Measurements from ENCODE around the gene FCER2. TPM values are rescaled to one million over a fixed set of nuclear protein-coding genes. Genes with fewer than 3 reads are reported as not detected.

Gene FCER2
- total and polyA plus RNA-seq, 8 donors, result 0.48 to 1.5 TPM; not detected in 6

DNA sequence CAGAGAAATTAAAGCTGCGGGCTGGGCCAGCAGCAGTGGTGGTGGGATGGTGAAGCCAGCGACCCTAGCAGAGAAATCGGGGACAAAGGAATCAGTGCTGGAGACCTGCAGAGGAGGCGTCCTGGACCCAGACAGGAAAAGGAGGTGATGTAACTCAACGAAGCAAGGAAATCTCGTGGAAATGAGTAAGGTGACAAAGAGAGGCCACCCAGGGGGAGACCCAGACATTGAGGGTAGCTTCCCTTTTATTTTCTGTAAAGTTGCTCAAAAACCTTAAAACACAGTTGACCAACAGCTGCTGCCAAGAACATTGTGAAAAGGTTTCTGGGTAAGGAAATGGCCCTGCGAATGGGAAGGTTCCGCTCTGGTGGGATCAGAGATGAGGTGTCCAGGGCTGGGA, 46.4 kb downstream of the FCER2 start:
- H3K27ac ChIP-seq, result peak overlapping the region in 2 of 5 donors; percentile 35 to 72
- H3K4me1 ChIP-seq, result peaks cover 0 to 24% (median 14%) of the 10 kb centered on the region in 4 donors
- H3K27me3 ChIP-seq, result peaks cover 0 to 23% (median 0%) of the 10 kb centered on the region in 3 donors
- no peaks in the 10 kb centered on the region for H3K36me3 ChIP-seq
- intact Hi-C loops (cut with DNase I; ENCODE audit: low total_unique reads), result no loop called here
- 60 to 82% (median 75%) methylated on average over 8 of the region's 8 CpGs for WGBS, 5 donors
- no peak for TF ChIP-seq EP300 (IDR thresholded peaks at IDR 0.05)
- no peak for TF ChIP-seq POLR2AphosphoS5 (IDR thresholded peaks at IDR 0.05)
- TF ChIP-seq, protein P1, sequence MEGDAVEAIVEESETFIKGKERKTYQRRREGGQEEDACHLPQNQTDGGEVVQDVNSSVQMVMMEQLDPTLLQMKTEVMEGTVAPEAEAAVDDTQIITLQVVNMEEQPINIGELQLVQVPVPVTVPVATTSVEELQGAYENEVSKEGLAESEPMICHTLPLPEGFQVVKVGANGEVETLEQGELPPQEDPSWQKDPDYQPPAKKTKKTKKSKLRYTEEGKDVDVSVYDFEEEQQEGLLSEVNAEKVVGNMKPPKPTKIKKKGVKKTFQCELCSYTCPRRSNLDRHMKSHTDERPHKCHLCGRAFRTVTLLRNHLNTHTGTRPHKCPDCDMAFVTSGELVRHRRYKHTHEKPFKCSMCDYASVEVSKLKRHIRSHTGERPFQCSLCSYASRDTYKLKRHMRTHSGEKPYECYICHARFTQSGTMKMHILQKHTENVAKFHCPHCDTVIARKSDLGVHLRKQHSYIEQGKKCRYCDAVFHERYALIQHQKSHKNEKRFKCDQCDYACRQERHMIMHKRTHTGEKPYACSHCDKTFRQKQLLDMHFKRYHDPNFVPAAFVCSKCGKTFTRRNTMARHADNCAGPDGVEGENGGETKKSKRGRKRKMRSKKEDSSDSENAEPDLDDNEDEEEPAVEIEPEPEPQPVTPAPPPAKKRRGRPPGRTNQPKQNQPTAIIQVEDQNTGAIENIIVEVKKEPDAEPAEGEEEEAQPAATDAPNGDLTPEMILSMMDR (IDR thresholded peaks at IDR 0.05), result no peak
- TF ChIP-seq POLR2A (IDR thresholded peaks at IDR 0.05), result no peak
- no peaks in the 10 kb centered on the region for H3K9me3 ChIP-seq
- DNase-seq, result no peak
- no peak overlapping the region for H3K4me3 ChIP-seq

DNA sequence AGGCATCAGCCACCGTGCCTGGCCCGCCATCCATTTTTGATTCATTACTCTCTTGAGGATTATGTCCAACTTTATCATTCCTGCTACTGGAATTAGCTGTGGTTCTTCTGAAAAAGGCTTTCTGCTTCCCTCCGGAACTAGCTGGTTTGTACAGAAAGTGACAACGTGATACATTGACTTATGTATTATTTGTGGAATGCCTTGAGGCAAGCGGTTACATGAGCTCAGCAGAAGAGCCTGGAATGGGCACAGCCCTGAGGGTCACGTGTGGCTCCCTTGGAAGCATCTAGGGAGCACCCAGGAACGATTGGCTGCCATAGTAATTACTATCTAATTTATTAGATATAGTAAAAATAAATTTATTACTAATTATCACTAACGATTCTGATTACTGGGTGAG, 47.5 kb downstream of the FCER2 start:
- Histone ChIP-seq H3K27ac (peak overlapping the region in 1 of 5 donors; percentile 35), H3K4me3 (no peak overlapping the region), H3K36me3 (no peaks in the 10 kb centered on the region), H3K4me1 (peaks cover 0 to 24% (median 14%) of the 10 kb centered on the region in 4 donors), H3K9me3 (no peaks in the 10 kb centered on the region), H3K27me3 (peaks cover 0 to 16% (median 0%) of the 10 kb centered on the region in 3 donors)
- 49 to 63% (median 57%) methylated on average over 8 of the region's 8 CpGs for WGBS, 5 donors
- DNase-seq, result no peak
- TF ChIP-seq POLR2A (IDR thresholded peaks at IDR 0.05) (no peak), EP300 (IDR thresholded peaks at IDR 0.05) (no peak), POLR2AphosphoS5 (IDR thresholded peaks at IDR 0.05) (no peak)
- TF ChIP-seq, protein P1 (IDR thresholded peaks at IDR 0.05), result no peak
- intact Hi-C loops (cut with DNase I; ENCODE audit: low total_unique reads), result loop anchor here (5.0 kb wide), 1 partner anchor 148 kb away; no protein-coding TSS in a partner anchor

DNA sequence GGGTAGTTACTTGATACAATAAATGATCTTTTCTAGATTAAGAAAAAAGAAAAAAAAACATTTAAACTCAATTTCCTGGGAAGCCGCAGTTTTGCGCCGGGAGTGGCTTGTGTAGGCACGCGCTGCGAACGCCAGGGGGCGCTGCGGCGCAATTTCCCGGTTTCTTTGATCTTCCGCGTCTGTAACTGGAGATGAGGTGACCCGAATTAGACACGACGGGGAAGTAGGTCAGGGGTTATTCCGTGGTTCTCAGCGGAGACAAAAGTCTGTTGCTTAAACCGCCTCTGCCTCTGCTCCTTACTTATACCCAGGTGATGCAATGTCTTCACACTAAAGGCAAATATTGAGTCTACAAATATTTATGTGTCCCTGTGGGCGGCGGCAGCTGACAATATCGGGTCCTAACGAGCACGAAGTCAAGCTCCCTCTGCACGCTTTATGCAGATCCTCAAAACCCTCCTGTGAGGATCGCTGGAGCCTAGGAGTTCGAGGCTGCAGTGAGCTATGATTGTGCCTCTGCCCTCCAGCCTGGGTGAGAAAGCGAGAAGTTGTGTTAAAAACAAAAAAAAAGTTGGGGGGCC, 49.8 kb downstream of the FCER2 start:
- Histone ChIP-seq H3K4me3 (peak overlapping the region in 2 of 4 donors; percentile 13 to 29), H3K9me3 (no peaks in the 10 kb centered on the region), H3K36me3 (peaks cover 0 to 8% (median 6%) of the 10 kb centered on the region in 4 donors), H3K4me1 (peaks cover 0 to 17% (median 14%) of the 10 kb centered on the region in 4 donors), H3K27ac (peak overlapping the region in 4 of 5 donors; percentile 11 to 78 (median 47)), H3K27me3 (peaks cover 0 to 13% (median 0%) of the 10 kb centered on the region in 3 donors)
- intact Hi-C loops (cut with DNase I; ENCODE audit: low total_unique reads), result loop anchor here (5.0 kb wide), 1 partner anchor 150 kb away; no protein-coding TSS in a partner anchor
- DNase-seq, result peak; percentile 91 to 93
- TF ChIP-seq EP300 (IDR thresholded peaks at IDR 0.05) (no peak), POLR2A (IDR thresholded peaks at IDR 0.05) (no peak), POLR2AphosphoS5 (IDR thresholded peaks at IDR 0.05) (peak in 2 of 3 donors; percentile 38 to 47)
- TF ChIP-seq, protein P1 (IDR thresholded peaks at IDR 0.05), result peak in 6 of 7 experiments; percentile 63 to 99 (median 98)
- 4 to 5% (median 4%) methylated on average over 28 of the region's 28 CpGs for WGBS, 5 donors

DNA sequence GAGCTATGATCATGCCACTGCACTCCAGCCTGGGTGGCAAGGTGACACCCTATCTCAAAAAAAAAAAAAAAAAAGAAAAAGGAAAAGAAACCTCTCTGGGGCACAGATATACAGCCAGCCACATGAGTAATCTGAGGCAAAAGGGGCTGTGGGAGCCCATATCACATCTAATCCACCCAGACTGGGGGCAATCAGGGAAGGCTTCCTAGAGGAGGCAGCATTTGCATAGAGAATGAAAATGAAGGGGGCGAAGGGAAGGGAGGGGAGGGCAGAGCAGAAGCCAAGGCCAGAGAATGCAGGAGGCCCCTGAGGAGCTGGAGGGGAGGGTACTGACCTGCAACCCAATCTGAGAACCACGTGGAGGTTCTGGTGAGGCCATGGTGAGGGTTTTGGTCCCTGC, 51.8 kb downstream of the FCER2 start:
- H3K4me3 ChIP-seq, result no peak overlapping the region
- no peak for DNase-seq
- H3K27ac ChIP-seq, result no peak overlapping the region
- peaks cover 0 to 17% (median 14%) of the 10 kb centered on the region in 4 donors for H3K4me1 ChIP-seq
- intact Hi-C loops (cut with DNase I; ENCODE audit: low total_unique reads), result loop anchor here (5.0 kb wide), 1 partner anchor 152 kb away; no protein-coding TSS in a partner anchor
- 33 to 45% (median 38%) methylated on average over 2 of the region's 2 CpGs for WGBS, 5 donors
- H3K36me3 ChIP-seq, result peaks cover 0 to 25% (median 22%) of the 10 kb centered on the region in 4 donors
- H3K9me3 ChIP-seq, result no peaks in the 10 kb centered on the region
- peaks cover 0 to 33% (median 0%) of the 10 kb centered on the region in 3 donors for H3K27me3 ChIP-seq
- no peak for TF ChIP-seq POLR2AphosphoS5 (IDR thresholded peaks at IDR 0.05)
- TF ChIP-seq EP300 (IDR thresholded peaks at IDR 0.05), result no peak
- TF ChIP-seq, protein P1 (IDR thresholded peaks at IDR 0.05), result no peak
- TF ChIP-seq POLR2A (IDR thresholded peaks at IDR 0.05), result no peak
